HG02642 (cell line): Measurements from ENCODE around the gene HINFP.
"Not testable (repeated sequence)": the region's sequence is repeated elsewhere in the genome, so short reads cannot be mapped to it uniquely, and the experiment has no call there.

Source experiments
- ATAC-seq: cut with Tn5 transposase; IDR thresholded peaks from one replicate; pipeline ENCODE4 v1.9.1; 2021; ENCODE audit warnings: mild to moderate bottlenecking; ENCODE audit not compliant: unreplicated experiment, poor library complexity

Gene HINFP

GRCh38 chr11:119153049-119153818, 31.9 kb downstream of the HINFP start:
- ATAC-seq: no peak

- no peak for ATAC-seq
These were observed 32.8 kb downstream of the HINFP start for GRCh38 chr11:119154178-119154577.

DNA sequence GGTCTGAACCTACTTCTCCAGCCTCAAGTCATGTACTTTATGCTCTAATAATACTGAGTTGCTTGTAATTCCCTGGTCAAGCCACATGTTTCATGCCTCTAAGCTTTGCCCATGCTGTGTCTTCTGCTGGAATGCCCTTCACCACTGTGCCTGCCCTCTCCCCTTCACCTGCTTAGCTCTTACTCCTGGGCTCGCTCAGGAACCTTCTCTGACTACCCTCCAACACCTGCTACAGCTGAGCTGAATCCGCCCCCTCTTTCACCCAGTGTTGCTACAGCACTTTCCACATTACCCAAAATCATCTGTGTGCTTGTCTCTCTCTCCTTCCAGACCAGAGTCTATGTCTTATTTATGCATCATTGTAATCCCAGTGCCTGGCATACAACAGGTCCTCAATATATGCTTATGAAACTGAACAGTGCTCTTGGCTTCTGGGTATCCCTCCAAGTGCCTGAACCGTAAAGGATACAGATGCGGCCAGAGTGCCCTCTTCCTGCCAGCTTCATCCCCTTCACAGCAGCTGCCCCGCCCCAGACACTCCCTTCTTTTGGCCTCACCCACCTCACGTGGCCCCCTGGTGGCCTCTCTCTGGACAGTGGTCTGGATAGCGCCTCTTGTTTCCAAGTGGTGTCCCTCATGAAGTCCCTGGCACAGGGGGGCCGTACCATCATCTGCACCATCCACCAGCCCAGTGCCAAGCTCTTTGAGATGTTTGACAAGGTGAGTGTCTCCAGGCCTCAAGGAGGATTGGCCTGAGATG, 34.5 kb downstream of the HINFP start:
- ATAC-seq: no peak

DNA sequence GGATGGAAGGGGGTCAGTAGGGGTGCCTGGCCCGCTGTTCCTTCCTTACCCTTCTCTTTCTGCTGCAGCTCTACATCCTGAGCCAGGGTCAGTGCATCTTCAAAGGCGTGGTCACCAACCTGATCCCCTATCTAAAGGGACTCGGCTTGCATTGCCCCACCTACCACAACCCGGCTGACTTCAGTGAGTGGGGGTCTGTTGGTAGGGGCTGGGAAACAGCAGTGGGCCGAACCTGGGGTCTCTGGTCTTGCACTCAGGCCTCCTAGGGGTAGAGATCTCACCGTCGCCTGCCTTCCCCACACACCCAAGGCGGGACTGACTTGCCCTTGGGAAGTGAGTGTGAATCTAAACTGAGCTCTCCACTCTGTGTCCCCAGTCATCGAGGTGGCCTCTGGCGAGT, 35.1 kb downstream of the HINFP start:
- no peak for ATAC-seq

DNA sequence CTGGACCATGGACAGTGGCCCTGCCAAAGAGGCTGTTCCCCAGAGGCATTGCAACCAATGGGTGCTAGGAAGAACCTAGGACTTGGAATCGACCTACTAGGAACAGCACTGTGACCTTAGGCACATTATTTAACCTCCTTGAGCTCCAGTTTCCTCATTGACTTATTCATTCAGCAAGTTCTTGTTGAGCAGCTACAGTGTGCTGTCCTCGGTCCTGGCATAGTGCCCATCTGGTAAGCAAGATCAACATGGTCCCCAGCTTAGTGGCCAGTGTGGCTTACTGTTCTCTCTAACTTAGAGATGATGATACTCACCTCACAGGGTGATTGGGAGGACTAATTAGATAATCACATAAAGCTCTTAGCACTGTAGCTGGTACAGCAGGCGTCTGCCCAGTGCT, 35.7 kb downstream of the HINFP start:
- no peak for ATAC-seq

GRCh38 chr11:119158467-119158866, 37.1 kb downstream of the HINFP start:
- ATAC-seq: no peak

- no peak for ATAC-seq
These were observed 38.8 kb downstream of the HINFP start for GRCh38 chr11:119160151-119160550.

- ATAC-seq: no peak
These were observed 40.5 kb downstream of the HINFP start for GRCh38 chr11:119161871-119162270.

DNA sequence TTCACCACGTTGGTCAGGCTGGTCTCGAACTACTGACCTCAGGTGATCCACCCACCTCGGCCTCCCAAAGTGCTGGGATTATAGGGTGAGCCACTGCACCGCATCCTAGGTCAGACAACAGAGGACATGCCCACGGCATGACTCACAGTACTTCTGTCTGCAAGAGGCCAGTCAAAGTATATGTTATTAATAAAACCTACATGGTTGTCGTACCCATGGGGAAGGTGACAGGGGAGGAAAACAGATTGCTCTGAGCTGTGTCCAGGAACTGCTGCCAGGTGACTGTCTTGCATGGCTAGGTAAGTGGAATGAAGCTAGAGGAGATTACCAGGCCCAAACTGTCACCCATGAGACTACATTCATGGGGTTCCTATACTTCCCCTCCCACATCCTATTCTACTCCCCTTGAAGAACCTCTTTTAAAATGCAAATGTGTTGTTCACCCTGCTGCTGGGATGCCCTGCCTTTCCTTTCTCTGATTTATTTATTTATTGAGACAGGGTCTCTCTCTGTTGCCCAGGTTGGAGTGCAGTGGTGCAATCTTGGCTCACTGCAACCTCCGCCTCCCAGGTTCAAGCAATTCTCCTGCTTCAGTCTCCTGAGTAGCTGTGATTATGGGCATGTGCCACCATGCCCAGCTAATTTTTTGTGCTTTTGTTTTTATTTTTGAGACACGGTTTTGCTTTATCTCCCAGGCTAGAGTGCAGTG, 45.1 kb downstream of the HINFP start:
- no peak for ATAC-seq

DNA sequence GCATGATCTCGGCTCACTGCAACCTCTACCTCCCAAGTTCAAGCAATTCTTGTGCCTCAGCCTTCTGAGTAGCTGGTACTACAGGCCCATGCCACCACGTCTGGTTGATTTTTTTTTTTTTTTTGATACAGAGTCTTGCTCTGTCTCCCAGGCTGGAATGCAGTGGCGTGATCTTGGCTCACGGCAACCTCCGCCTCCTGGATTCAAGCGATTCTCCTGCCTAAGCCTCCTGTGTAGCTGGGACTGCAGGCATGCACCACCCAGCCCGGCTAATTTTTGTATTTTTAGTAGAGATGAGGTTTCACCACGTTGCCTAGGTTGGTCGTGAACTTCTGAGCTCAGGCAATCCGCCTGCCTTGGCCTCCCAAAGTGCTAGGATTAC, 45.7 kb downstream of the HINFP start:
- ATAC-seq: not testable (repeated sequence)

- no peak for ATAC-seq
These were observed 46.6 kb downstream of the HINFP start for GRCh38 chr11:119167933-119168332.

DNA sequence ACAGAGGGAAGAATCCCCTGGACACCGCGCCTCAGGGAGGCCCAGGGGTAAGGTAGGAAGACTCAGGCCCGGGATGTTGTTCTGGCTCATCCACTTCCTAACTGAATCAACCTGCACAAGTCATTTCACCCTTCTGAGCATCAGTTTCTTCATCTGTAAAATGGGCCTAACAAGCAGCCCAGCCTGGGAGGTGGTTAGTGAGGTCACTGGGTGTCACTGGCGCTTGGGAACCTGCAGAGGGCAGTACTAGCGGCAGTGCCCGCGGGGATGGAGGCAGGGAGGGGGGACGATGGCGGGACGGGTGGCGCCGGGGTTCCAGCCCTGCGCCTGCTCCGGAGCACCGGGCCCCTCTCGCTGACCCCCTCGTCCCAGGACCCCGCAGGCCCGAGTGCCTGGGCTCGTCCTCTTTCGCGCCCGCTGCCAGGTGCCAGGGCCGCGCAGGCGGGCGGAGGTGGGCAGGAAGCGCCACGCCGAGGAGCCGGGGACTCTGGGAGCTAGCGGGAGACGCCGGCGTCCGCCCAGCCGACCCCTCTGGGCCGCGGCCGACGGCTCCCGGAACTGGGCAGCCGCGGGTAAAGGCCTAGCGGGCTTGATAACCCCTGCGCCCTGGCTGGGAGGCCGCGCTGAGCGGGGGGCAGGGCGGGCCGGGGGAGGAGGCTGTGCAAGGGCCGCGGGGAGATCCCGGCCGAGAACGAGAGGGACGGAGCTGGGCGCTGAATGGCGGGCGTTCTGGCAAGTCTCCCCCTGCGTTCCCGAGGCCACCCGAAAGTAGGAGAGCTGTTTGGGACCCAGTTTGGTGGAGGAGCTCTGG, 47.3 kb downstream of the HINFP start, which contains the start of gene NLRX1:
TSS of gene NLRX1 (plus strand) at position 255 of the 811 bp plus-strand sequence. CDS start 2,679 bp downstream, outside the sequence.
- ATAC-seq: peak; percentile 84

- peak; percentile 15 for ATAC-seq
These were observed 47.9 kb downstream of the HINFP start for GRCh38 chr11:119169282-119169719.

- no peak for ATAC-seq
These were observed 51.1 kb downstream of the HINFP start for GRCh38 chr11:119172513-119172912.

- ATAC-seq: no peak
These were observed 52.1 kb downstream of the HINFP start for GRCh38 chr11:119173453-119173852.

- no peak for ATAC-seq
These were observed 54.2 kb downstream of the HINFP start for GRCh38 chr11:119175493-119176077.

GRCh38 chr11:119178166-119178680, 56.8 kb downstream of the HINFP start:
- ATAC-seq: no peak

DNA sequence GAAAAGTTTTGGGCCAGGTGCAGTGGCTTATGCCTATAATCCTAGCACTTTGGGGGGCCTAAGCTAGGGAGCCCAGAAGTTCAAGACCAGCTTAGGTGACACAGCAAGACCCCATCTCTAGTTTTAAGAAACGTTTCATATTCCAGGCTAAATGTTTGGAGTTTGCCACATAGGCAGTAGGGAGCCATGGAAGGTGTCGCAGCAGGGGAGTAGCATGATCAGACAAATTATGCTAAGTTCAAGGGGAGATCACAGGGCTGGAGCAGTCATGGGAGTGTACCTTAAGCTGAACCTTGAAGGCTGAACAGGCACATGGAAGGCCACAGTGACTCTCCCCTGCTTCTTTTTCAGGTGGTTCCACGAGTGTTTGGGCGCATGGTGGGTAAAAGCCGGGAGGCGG, 58.0 kb downstream of the HINFP start:
- no peak for ATAC-seq

DNA sequence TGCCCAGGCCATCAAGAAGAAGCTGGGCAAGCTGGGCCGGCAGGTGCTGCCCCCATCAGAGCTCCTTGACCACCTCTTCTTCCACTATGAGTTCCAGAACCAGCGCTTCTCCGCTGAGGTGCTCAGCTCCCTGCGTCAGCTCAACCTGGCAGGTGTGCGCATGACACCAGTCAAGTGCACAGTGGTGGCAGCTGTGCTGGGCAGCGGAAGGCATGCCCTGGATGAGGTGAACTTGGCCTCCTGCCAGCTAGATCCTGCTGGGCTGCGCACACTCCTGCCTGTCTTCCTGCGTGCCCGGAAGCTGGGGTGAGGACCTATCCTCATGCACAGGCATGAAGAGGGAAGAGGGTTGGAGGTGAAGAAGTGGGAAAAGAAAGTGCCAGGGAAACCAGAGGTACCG, 58.6 kb downstream of the HINFP start:
- no peak for ATAC-seq
